Spinal cord (tissue), 10 donors: Measurements from ENCODE around the gene PACRG. TPM values are rescaled to one million over a fixed set of nuclear protein-coding genes. Genes with fewer than 3 reads are reported as not detected.

Experiments used
- DNase-seq, 6 donors: peaks; one replicate each; pipeline versions ENCODE4 v3.0.0 to v3.0.0-alpha.2; 2013 to 2015; ENCODE audit warnings: low spot score in 6 of 6, low read depth in 4 of 6
- H3K27ac ChIP-seq: one replicate; pipeline ENCODE4 v1.5.1; 2013; ENCODE audit warnings: low read depth, low read length, control low read depth
- H3K27me3 ChIP-seq: one replicate; pipeline ENCODE4 v1.6.1; 2013; ENCODE audit warnings: low read length; ENCODE audit not compliant: control insufficient read depth, insufficient read depth
- H3K36me3 ChIP-seq: one replicate; pipeline ENCODE4 v1.6.1; 2013; ENCODE audit warnings: low read length; ENCODE audit not compliant: control insufficient read depth, insufficient read depth
- H3K4me1 ChIP-seq: one replicate; pipeline ENCODE4 v1.6.1; 2013; ENCODE audit warnings: low read length; ENCODE audit not compliant: control insufficient read depth, insufficient read depth
- H3K4me3 ChIP-seq: one replicate; pipeline ENCODE4 v1.5.1; 2013; ENCODE audit warnings: low read depth, low read length, control low read depth
- H3K9me3 ChIP-seq: one replicate; pipeline ENCODE4 v1.6.1; 2013; ENCODE audit warnings: low read length; ENCODE audit not compliant: control insufficient read depth, insufficient read depth
- WGBS: methylation state at CpG from one replicate; pipeline ENCODE4 v1.1.5; 2013; ENCODE audit warnings: missing lambda C conversion rate; ENCODE audit not compliant: insufficient coverage; 5-methylcytosine and 5-hydroxymethylcytosine counted together
- polyA plus RNA-seq, 2 donors: library from polyadenylated mRNA; unstranded; fragments of 120-200 nt; gene quantifications; one replicate each; pipeline ENCODE4 v1.2.1, GENCODE V29; 2013; ENCODE audit not compliant: insufficient read length in 2 of 2
- total RNA-seq, 2 donors: library from RNA; depleted of rRNA in 1 of 2; stranded (reverse); fragments of 120-200 nt in 1 of 2; fragments of >200 nt in 1 of 2; gene quantifications; one replicate each; pipeline versions ENCODE4 v1.2.3 to v1.2.4, GENCODE V29; 2013 to 2014
- donor health status: healthy.

The PACRG gene
- total and polyA plus RNA-seq, 4 donors: 9.5 to 21.2 (median 17.8) TPM

DNA sequence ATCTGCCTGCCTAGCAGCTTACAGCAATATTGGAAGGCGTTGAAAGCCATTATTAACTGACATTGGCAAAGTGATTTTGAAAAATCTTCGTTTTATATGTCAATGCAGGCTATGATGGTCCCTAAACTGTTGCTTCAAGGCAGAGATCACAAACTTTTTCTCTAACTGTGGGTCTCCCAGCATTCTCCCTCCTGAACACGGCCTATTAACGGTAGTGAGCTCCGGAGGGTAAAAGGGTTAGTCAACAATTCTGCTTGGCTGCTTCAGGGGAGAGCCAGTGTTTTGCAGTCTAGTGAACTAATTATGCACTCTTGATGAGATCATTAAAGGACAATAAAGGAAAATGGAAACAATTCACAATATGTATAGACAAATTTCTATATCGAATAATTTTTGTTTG lies 424.9 kb downstream of the PACRG start:
- no peaks in the 10 kb centered on the region for H3K27me3 ChIP-seq
- H3K36me3 ChIP-seq: peaks cover 3% of the 10 kb centered on the region
- H3K4me1 ChIP-seq: peaks cover 5% of the 10 kb centered on the region
- H3K27ac ChIP-seq: peak overlapping the region; percentile 40
- WGBS: 58% methylated on average over 2 of the region's 6 CpGs
- H3K4me3 ChIP-seq: no peak overlapping the region
- DNase-seq: peak in 1 of 6 donors; percentile 45
- no peaks in the 10 kb centered on the region for H3K9me3 ChIP-seq

DNA sequence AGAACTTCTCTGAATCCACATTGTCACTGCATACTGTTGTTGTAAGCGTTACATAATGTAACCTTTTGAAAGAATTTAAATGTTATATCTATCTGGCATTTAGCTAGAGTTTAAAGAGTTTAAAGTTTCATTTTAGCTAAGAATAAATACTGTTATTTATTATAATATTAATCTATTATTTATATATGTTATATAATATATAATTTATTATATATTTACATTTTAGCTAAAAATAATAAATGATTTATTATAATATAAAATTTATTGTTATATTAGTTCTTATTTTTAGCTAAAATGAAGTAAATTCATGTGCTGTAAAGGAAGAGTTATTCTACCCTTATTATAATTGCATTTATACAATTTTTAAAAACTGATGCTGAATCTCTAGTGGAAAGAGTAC lies 431.3 kb downstream of the PACRG start:
- no CpG with 5 or more reads among the region's 1 CpG for WGBS
- H3K4me3 ChIP-seq: no peak overlapping the region
- H3K36me3 ChIP-seq: no peaks in the 10 kb centered on the region
- no peak overlapping the region for H3K27ac ChIP-seq
- no peaks in the 10 kb centered on the region for H3K27me3 ChIP-seq
- no peaks in the 10 kb centered on the region for H3K9me3 ChIP-seq
- no peak for DNase-seq
- H3K4me1 ChIP-seq: peaks cover 5% of the 10 kb centered on the region

- WGBS: 94% methylated on average over 5 of the region's 10 CpGs
- DNase-seq: no peak
- no peaks in the 10 kb centered on the region for H3K36me3 ChIP-seq
- no peaks in the 10 kb centered on the region for H3K27me3 ChIP-seq
- no peak overlapping the region for H3K4me3 ChIP-seq
- no peaks in the 10 kb centered on the region for H3K9me3 ChIP-seq
- H3K4me1 ChIP-seq: peaks cover 5% of the 10 kb centered on the region
- H3K27ac ChIP-seq: no peak overlapping the region
Measured at GRCh38 chr6:163159689-163160088, 431.9 kb downstream of the PACRG start.

DNA sequence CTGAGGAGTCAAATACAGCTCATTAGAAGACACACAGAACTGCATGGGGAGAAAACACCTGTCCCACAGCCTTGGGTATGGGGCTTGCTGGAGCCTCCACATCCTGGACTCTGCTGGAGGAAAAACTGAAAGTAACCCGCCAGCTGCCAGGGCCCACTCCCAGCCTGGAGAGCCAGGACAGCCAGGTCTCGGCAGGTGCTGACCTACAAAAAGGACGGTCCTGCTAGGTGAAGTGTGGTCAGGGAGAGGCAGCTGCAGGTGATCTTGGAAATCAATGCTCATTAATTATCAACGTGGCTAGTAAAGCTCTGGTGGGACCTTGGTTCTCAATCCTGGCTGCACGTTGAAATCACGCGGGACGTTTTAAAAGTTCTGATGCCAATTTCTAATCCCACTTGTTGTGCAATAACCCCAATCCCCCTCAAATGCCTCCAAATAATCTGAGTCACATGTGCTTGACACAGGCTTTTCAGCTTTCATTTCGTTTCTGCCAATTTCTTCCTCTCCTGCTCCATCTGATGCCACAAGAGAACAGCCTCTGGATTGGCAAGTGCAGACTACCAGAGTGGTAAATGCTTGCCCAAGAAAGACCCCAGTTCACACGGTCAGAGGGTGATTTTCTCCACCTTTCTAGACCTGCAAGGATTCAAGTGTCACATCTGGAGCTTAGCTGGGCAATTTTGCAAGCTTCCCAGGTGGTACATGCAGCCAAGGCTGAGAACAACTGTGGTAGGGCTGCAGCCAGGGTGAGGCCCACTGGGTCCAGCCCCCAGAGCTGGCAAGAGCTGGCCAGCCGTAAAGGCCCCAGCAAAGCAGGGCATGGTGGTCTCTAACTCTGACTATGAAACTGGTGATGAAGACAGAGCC lies 434.5 kb downstream of the PACRG start:
- WGBS: 91% methylated on average over 11 of the region's 11 CpGs
- Histone ChIP-seq H3K9me3 (no peaks in the 10 kb centered on the region), H3K27ac (no peak overlapping the region), H3K36me3 (no peaks in the 10 kb centered on the region), H3K27me3 (no peaks in the 10 kb centered on the region), H3K4me1 (peaks cover 16% of the 10 kb centered on the region), H3K4me3 (no peak overlapping the region)
- DNase-seq: no peak

GRCh38 chr6:163162874-163163213 lies 435.1 kb downstream of the PACRG start:
- Histone ChIP-seq H3K27ac (no peak overlapping the region), H3K36me3 (no peaks in the 10 kb centered on the region), H3K4me1 (peaks cover 16% of the 10 kb centered on the region), H3K27me3 (no peaks in the 10 kb centered on the region), H3K9me3 (no peaks in the 10 kb centered on the region), H3K4me3 (no peak overlapping the region)
- no peak for DNase-seq
- 61% methylated on average over 5 of the region's 6 CpGs for WGBS

DNA sequence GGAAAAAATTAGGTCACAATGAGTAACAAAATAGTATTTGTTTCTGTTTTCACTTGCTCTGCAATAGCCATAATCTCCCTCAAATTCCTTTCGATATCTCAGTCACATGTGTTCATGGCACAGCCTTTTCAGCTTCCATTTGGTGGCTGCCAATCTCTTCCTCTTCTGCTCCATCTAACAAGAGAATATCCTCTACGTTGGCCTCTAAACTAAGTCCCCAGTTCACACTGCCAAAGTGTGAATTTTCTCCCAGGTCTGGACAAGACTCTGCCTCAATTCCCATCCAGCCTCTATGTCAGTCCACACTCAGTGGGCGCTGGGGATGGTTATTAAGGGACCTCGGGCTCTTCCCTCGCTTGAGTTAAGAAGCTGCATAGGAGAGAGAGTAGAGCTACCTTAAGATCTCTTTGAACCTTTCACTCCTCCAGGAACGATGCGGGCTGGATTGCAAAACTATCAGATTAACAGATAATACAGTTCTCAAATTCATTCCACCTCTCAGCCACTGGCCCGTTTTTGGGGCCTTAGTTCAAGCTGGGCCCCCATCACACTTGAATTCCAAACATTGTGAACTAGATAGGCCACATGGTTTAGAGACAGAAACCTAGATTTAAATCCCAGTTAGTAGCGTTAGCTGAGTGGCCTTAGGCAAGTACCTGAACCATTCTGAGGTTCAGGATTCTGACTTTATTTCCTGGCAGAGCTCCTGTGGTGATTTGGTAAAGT lies 436.6 kb downstream of the PACRG start:
- Histone ChIP-seq H3K9me3 (peaks cover 2% of the 10 kb centered on the region), H3K27ac (peak overlapping the region; percentile 44), H3K36me3 (no peaks in the 10 kb centered on the region), H3K4me1 (peaks cover 16% of the 10 kb centered on the region), H3K4me3 (no peak overlapping the region), H3K27me3 (no peaks in the 10 kb centered on the region)
- DNase-seq: no peak
- 95% methylated on average over 4 of the region's 9 CpGs for WGBS

DNA sequence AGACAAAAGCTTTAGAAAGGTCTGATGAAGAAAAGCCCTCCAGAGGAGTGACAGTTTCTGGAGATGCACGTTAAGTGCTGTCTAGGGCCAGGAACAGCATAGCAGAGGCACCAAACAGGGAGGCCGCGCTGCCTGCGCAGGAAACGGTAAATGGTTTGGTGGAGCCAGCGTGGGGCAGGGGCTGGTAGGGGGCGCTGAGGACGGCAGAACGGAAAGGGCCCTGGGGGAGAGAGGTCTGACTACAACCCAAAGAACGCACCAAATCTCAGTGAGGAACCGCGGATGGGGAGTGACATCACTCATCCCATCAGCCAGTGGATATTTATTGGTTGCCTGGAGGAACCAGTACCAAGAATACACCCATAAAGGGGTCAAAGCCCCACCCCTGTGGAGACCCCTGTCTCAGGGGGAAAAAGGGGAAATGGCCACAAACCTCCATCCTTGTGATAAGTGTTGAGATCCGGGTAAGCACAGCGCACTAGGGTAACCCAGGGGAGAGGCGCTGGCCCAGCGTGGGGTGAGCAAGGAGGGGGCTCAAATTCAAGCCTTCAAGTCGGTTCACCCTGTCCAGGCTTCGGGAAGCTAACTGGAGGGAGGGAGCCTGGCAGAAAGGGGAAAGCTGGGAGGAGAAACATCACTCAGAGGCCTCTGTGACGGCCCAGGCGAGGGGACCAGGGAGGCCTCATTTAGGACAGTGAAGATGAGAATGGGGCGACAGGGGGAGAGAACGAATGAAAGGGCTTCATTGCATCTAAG lies 437.6 kb downstream of the PACRG start:
- Histone ChIP-seq H3K9me3 (peaks cover 2% of the 10 kb centered on the region), H3K4me1 (peaks cover 16% of the 10 kb centered on the region), H3K27ac (peak overlapping the region; percentile 44), H3K4me3 (no peak overlapping the region), H3K36me3 (no peaks in the 10 kb centered on the region), H3K27me3 (no peaks in the 10 kb centered on the region)
- WGBS: 87% methylated on average over 17 of the region's 22 CpGs
- DNase-seq: no peak

DNA sequence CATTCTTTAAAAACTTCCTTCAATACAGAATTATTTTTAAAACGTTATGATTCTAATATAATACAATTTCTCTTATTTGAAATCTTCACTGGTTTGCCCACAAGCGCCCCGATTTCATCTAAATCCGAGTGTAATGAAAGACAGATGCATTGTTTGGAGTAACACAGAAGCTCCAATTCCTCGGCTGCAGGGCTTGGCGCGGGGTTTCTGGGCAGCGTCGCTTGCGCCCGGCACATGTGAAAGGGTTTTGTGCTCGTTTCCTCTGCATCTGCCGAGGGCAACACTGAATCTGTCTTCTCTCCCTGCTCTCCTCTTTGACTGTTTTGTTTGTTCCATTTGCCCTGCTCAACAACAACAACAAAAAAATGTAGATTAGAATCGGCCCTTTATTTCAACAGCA lies 438.1 kb downstream of the PACRG start:
- DNase-seq: peak in 3 of 6 donors; percentile 27 to 88 (median 61)
- peaks cover 2% of the 10 kb centered on the region for H3K9me3 ChIP-seq
- H3K4me3 ChIP-seq: no peak overlapping the region
- peak overlapping the region; percentile 44 for H3K27ac ChIP-seq
- no peaks in the 10 kb centered on the region for H3K36me3 ChIP-seq
- no peaks in the 10 kb centered on the region for H3K27me3 ChIP-seq
- H3K4me1 ChIP-seq: peaks cover 16% of the 10 kb centered on the region
- WGBS: 27% methylated on average over 10 of the region's 14 CpGs

GRCh38 chr6:163166507-163166906 lies 438.7 kb downstream of the PACRG start:
- Histone ChIP-seq H3K4me3 (no peak overlapping the region), H3K36me3 (no peaks in the 10 kb centered on the region), H3K9me3 (peaks cover 2% of the 10 kb centered on the region), H3K27ac (peak overlapping the region; percentile 44), H3K4me1 (peaks cover 16% of the 10 kb centered on the region), H3K27me3 (no peaks in the 10 kb centered on the region)
- DNase-seq: peak in 2 of 6 donors; percentile 62 to 81
- WGBS: no CpG with 5 or more reads among the region's 3 CpGs
